IgD-negative memory B cell (primary cell): Measurements from ENCODE around the gene LIN54. TPM values are rescaled to one million over a fixed set of nuclear protein-coding genes. Genes with fewer than 3 reads are reported as not detected.
"Not testable (repeated sequence)": the region's sequence is repeated elsewhere in the genome, so short reads cannot be mapped to it uniquely, and the experiment has no call there.

Source experiments
- H3K27ac Mint-ChIP-seq, 3 donors: one replicate each; pipeline ENCODE4 v1.8.0; 2020 to 2022; ENCODE audit warnings: mild to moderate bottlenecking in 3 of 3, mixed read lengths in 3 of 3, moderate library complexity in 1 of 3
- H3K27me3 Mint-ChIP-seq: one replicate; pipeline ENCODE4 v1.8.0; 2021; ENCODE audit warnings: mixed read lengths
- H3K36me3 Mint-ChIP-seq: one replicate; pipeline ENCODE4 v1.8.0; 2020; ENCODE audit warnings: mild to moderate bottlenecking, mixed read lengths
- H3K4me1 Mint-ChIP-seq, 3 donors: one replicate each; pipeline ENCODE4 v1.8.0; 2020 to 2022; ENCODE audit warnings: mixed read lengths in 3 of 3, mild to moderate bottlenecking in 1 of 3
- H3K4me3 Mint-ChIP-seq, 4 donors: one replicate each; pipeline ENCODE4 v1.8.0; 2020 to 2022; ENCODE audit warnings: mild to moderate bottlenecking in 4 of 4, mixed read lengths in 4 of 4, moderate library complexity in 3 of 4
- H3K9me3 Mint-ChIP-seq, 3 donors: one replicate each; pipeline ENCODE4 v1.8.0; 2020 to 2021; ENCODE audit warnings: mixed read lengths in 3 of 3, mild to moderate bottlenecking in 1 of 3
- polyA plus RNA-seq: library from polyadenylated mRNA; unstranded; fragments of 300-500 nt; fragmentation: Illumina TruSeq; gene quantifications from one replicate; pipeline ENCODE4 v1.2.3, GENCODE V29; 2021

The LIN54 gene
- polyA plus RNA-seq, 1 donor from 2014 or later, result 7.7 TPM

GRCh38 chr4:82939414-82939813 is 71.2 kb downstream of the LIN54 start:
- Mint-ChIP-seq H3K4me1 (peaks cover 2 to 4% (median 2%) of the 10 kb centered on the region in 3 donors), H3K36me3 (peaks cover 13% of the 10 kb centered on the region), H3K9me3 (no peaks in the 10 kb centered on the region), H3K4me3 (no peak overlapping the region), H3K27me3 (no peaks in the 10 kb centered on the region), H3K27ac (no peak overlapping the region)

GRCh38 chr4:82934441-82934840 is 76.2 kb downstream of the LIN54 start:
- no peak overlapping the region for H3K27ac Mint-ChIP-seq
- peaks cover 7 to 11% (median 10%) of the 10 kb centered on the region in 3 donors for H3K4me1 Mint-ChIP-seq
- no peak overlapping the region for H3K4me3 Mint-ChIP-seq
- peaks cover 24% of the 10 kb centered on the region for H3K36me3 Mint-ChIP-seq
- no peaks in the 10 kb centered on the region for H3K27me3 Mint-ChIP-seq
- no peaks in the 10 kb centered on the region for H3K9me3 Mint-ChIP-seq

- H3K4me1 Mint-ChIP-seq, result peaks cover 7 to 12% (median 10%) of the 10 kb centered on the region in 3 donors
- no peak overlapping the region for H3K27ac Mint-ChIP-seq
- peaks cover 23% of the 10 kb centered on the region for H3K36me3 Mint-ChIP-seq
- H3K27me3 Mint-ChIP-seq, result no peaks in the 10 kb centered on the region
- no peaks in the 10 kb centered on the region for H3K9me3 Mint-ChIP-seq
- peak overlapping the region in 2 of 4 donors; percentile 19 to 46 for H3K4me3 Mint-ChIP-seq
Observed at GRCh38 chr4:82930848-82931755, 79.5 kb downstream of the LIN54 start.

GRCh38 chr4:82921795-82922194 is 88.8 kb downstream of the LIN54 start:
- no peaks in the 10 kb centered on the region for H3K27me3 Mint-ChIP-seq
- H3K36me3 Mint-ChIP-seq, result peaks cover 2% of the 10 kb centered on the region
- no peaks in the 10 kb centered on the region for H3K9me3 Mint-ChIP-seq
- no peak overlapping the region for H3K4me3 Mint-ChIP-seq
- H3K27ac Mint-ChIP-seq, result peak overlapping the region in 1 of 3 donors; percentile 5
- no peaks in the 10 kb centered on the region for H3K4me1 Mint-ChIP-seq

- no peak overlapping the region for H3K4me3 Mint-ChIP-seq
- peaks cover 0 to 3% (median 0%) of the 10 kb centered on the region in 3 donors for H3K4me1 Mint-ChIP-seq
- H3K36me3 Mint-ChIP-seq, result peaks cover 4% of the 10 kb centered on the region
- no peaks in the 10 kb centered on the region for H3K27me3 Mint-ChIP-seq
- H3K9me3 Mint-ChIP-seq, result no peaks in the 10 kb centered on the region
- no peak overlapping the region for H3K27ac Mint-ChIP-seq
Observed at GRCh38 chr4:82919386-82919785, 91.2 kb downstream of the LIN54 start.

GRCh38 chr4:82918091-82918490 is 92.5 kb downstream of the LIN54 start:
- H3K4me1 Mint-ChIP-seq, result peaks cover 0 to 3% (median 0%) of the 10 kb centered on the region in 3 donors
- H3K4me3 Mint-ChIP-seq, result no peak overlapping the region
- no peak overlapping the region for H3K27ac Mint-ChIP-seq
- peaks cover 7% of the 10 kb centered on the region for H3K36me3 Mint-ChIP-seq
- no peaks in the 10 kb centered on the region for H3K9me3 Mint-ChIP-seq
- no peaks in the 10 kb centered on the region for H3K27me3 Mint-ChIP-seq

- not testable (repeated sequence) for H3K4me1 Mint-ChIP-seq, H3K27ac Mint-ChIP-seq, H3K36me3 Mint-ChIP-seq, H3K4me3 Mint-ChIP-seq, H3K9me3 Mint-ChIP-seq, H3K27me3 Mint-ChIP-seq
Observed at GRCh38 chr4:82913968-82914367, 96.7 kb downstream of the LIN54 start.

GRCh38 chr4:82913305-82913704 is 97.3 kb downstream of the LIN54 start:
- Mint-ChIP-seq H3K4me1 (peaks cover 0 to 3% (median 0%) of the 10 kb centered on the region in 3 donors), H3K27me3 (no peaks in the 10 kb centered on the region), H3K4me3 (no peak overlapping the region), H3K9me3 (no peaks in the 10 kb centered on the region), H3K27ac (no peak overlapping the region), H3K36me3 (peaks cover 5% of the 10 kb centered on the region)

- Mint-ChIP-seq H3K36me3 (peaks cover 7% of the 10 kb centered on the region), H3K4me1 (peaks cover 4 to 11% (median 6%) of the 10 kb centered on the region in 3 donors), H3K27me3 (no peaks in the 10 kb centered on the region), H3K9me3 (no peaks in the 10 kb centered on the region), H3K4me3 (no peak overlapping the region), H3K27ac (no peak overlapping the region)
Observed at GRCh38 chr4:82909326-82909725, 101.3 kb downstream of the LIN54 start.

GRCh38 chr4:82906469-82906868 is 104.2 kb downstream of the LIN54 start:
- Mint-ChIP-seq H3K36me3 (peaks cover 4% of the 10 kb centered on the region), H3K27ac (no peak overlapping the region), H3K9me3 (no peaks in the 10 kb centered on the region), H3K4me1 (peaks cover 6 to 11% (median 7%) of the 10 kb centered on the region in 3 donors), H3K27me3 (no peaks in the 10 kb centered on the region), H3K4me3 (peak overlapping the region in 2 of 4 donors; percentile 22 to 82)

GRCh38 chr4:82905205-82905604 is 105.4 kb downstream of the LIN54 start:
- Mint-ChIP-seq H3K4me1 (peaks cover 6 to 11% (median 7%) of the 10 kb centered on the region in 3 donors), H3K27me3 (no peaks in the 10 kb centered on the region), H3K27ac (peak overlapping the region in 1 of 3 donors; percentile 25), H3K4me3 (peak overlapping the region in 3 of 4 donors; percentile 3 to 46 (median 13)), H3K9me3 (no peaks in the 10 kb centered on the region), H3K36me3 (peaks cover 4% of the 10 kb centered on the region)

GRCh38 chr4:82903737-82904136 is 106.9 kb downstream of the LIN54 start:
- Mint-ChIP-seq H3K9me3 (no peaks in the 10 kb centered on the region), H3K36me3 (peaks cover 4% of the 10 kb centered on the region), H3K27ac (no peak overlapping the region), H3K27me3 (no peaks in the 10 kb centered on the region), H3K4me1 (peaks cover 6 to 11% (median 10%) of the 10 kb centered on the region in 3 donors), H3K4me3 (peak overlapping the region in 1 of 4 donors; percentile 27)

- Mint-ChIP-seq H3K4me1 (peaks cover 14 to 25% (median 21%) of the 10 kb centered on the region in 3 donors), H3K4me3 (no peak overlapping the region), H3K9me3 (no peaks in the 10 kb centered on the region), H3K27me3 (no peaks in the 10 kb centered on the region), H3K27ac (no peak overlapping the region), H3K36me3 (peaks cover 2% of the 10 kb centered on the region)
Observed at GRCh38 chr4:82901183-82901718, 109.4 kb downstream of the LIN54 start.

GRCh38 chr4:82900411-82901182 is 110.0 kb downstream of the LIN54 start, which contains the start of gene THAP9:
Gene THAP9 (plus strand): TSS chr4:82900735. CDS start chr4:82900803, 68 bp downstream.
- Mint-ChIP-seq H3K36me3 (peaks cover 2% of the 10 kb centered on the region), H3K27ac (no peak within 1 kb of the TSS), H3K4me1 (peaks cover 14 to 24% (median 19%) of the 10 kb centered on the region in 3 donors), H3K4me3 (no peak within 1 kb of the TSS), H3K27me3 (no peaks in the 10 kb centered on the region), H3K9me3 (no peaks in the 10 kb centered on the region)

- Mint-ChIP-seq H3K4me3 (no peak overlapping the region), H3K9me3 (no peaks in the 10 kb centered on the region), H3K27me3 (no peaks in the 10 kb centered on the region), H3K36me3 (no peaks in the 10 kb centered on the region), H3K4me1 (peaks cover 10 to 22% (median 14%) of the 10 kb centered on the region in 3 donors), H3K27ac (no peak overlapping the region)
Observed at GRCh38 chr4:82900066-82900410, 110.6 kb downstream of the LIN54 start.
